ENCODE data around the gene EXOC5. TPM values are rescaled to one million over a fixed set of nuclear protein-coding genes. Genes with fewer than 3 reads are reported as not detected.
"Not testable (repeated sequence)": the region's sequence is repeated elsewhere in the genome, so short reads cannot be mapped to it uniquely, and the experiment has no call there.

EXOC5 gene
- total RNA-seq, 1 donor from 2014 or later = 60.8 TPM

GRCh38 chr14:57245941-57246340 is 22.8 kb downstream of the EXOC5 start:
- Histone ChIP-seq H3K4me3 (ENCODE audit: low read depth, low read length) (no peak overlapping the region), H3K27me3 (ENCODE audit: control insufficient read depth, insufficient read depth, low read length) (no peaks in the 10 kb centered on the region), H3K36me3 (ENCODE audit: control insufficient read depth, insufficient read depth, low read length) (no peaks in the 10 kb centered on the region)
- no peak for DNase-seq (ENCODE audit: low read depth)
- TF ChIP-seq, protein P1, sequence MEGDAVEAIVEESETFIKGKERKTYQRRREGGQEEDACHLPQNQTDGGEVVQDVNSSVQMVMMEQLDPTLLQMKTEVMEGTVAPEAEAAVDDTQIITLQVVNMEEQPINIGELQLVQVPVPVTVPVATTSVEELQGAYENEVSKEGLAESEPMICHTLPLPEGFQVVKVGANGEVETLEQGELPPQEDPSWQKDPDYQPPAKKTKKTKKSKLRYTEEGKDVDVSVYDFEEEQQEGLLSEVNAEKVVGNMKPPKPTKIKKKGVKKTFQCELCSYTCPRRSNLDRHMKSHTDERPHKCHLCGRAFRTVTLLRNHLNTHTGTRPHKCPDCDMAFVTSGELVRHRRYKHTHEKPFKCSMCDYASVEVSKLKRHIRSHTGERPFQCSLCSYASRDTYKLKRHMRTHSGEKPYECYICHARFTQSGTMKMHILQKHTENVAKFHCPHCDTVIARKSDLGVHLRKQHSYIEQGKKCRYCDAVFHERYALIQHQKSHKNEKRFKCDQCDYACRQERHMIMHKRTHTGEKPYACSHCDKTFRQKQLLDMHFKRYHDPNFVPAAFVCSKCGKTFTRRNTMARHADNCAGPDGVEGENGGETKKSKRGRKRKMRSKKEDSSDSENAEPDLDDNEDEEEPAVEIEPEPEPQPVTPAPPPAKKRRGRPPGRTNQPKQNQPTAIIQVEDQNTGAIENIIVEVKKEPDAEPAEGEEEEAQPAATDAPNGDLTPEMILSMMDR (IDR thresholded peaks at IDR 0.05; ENCODE audit: insufficient read depth, low read length, poor library complexity, severe bottlenecking) = no peak

DNA sequence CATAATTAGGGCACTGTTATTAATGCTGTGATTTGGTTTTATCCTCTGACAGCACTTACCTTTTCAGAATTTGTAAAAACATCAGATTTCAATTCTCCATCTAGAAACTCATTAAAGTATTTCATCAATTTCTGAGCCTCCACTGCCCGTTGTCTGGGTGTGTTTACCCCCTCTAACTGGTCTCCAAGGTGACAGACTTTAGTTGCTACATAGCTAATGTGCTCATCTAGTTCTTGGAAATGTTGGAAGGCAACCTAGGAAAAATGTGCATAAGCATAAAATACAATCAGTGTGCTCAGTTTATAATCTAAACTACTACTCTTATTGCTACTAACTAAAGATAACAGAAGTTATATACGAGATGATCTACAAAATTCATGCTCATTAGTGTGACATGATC is 24.6 kb downstream of the EXOC5 start:
- no peaks in the 10 kb centered on the region for H3K36me3 ChIP-seq (ENCODE audit: control insufficient read depth, insufficient read depth, low read length)
- H3K27me3 ChIP-seq (ENCODE audit: control insufficient read depth, insufficient read depth, low read length) = no peaks in the 10 kb centered on the region
- no peak for DNase-seq (ENCODE audit: low read depth)
- TF ChIP-seq, protein P1 (IDR thresholded peaks at IDR 0.05; ENCODE audit: insufficient read depth, low read length, poor library complexity, severe bottlenecking) = no peak
- no peak overlapping the region for H3K4me3 ChIP-seq (ENCODE audit: low read depth, low read length)

- no peaks in the 10 kb centered on the region for H3K36me3 ChIP-seq (ENCODE audit: control insufficient read depth, insufficient read depth, low read length)
- H3K27me3 ChIP-seq (ENCODE audit: control insufficient read depth, insufficient read depth, low read length) = no peaks in the 10 kb centered on the region
- H3K4me3 ChIP-seq (ENCODE audit: low read depth, low read length) = no peak overlapping the region
- DNase-seq (ENCODE audit: low read depth) = no peak
- TF ChIP-seq, protein P1 (IDR thresholded peaks at IDR 0.05; ENCODE audit: insufficient read depth, low read length, poor library complexity, severe bottlenecking) = no peak
Observed at GRCh38 chr14:57243320-57243719, 25.4 kb downstream of the EXOC5 start.

DNA sequence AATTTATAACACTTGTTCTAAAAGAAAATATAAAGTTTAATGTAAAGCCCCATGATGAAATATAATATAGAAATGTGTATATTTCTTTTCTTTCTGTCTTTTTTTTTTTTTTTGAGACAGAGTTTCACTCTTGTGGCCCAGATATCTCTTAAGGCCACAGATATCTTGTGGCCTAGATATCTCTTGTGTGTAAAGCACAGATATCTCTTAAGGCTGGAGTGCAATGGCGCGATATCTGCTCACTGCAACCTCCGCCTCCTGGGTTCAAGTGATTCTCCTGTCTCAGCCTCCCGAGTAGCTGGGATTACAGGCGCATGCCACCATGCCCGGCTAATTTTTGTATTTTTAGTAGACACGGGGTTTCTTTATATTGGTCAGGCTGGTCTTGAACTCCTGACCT is 28.6 kb downstream of the EXOC5 start:
- DNase-seq (ENCODE audit: low read depth); H3K27me3 ChIP-seq (ENCODE audit: control insufficient read depth, insufficient read depth, low read length); H3K4me3 ChIP-seq (ENCODE audit: low read depth, low read length); H3K36me3 ChIP-seq (ENCODE audit: control insufficient read depth, insufficient read depth, low read length): not testable (repeated sequence)

DNA sequence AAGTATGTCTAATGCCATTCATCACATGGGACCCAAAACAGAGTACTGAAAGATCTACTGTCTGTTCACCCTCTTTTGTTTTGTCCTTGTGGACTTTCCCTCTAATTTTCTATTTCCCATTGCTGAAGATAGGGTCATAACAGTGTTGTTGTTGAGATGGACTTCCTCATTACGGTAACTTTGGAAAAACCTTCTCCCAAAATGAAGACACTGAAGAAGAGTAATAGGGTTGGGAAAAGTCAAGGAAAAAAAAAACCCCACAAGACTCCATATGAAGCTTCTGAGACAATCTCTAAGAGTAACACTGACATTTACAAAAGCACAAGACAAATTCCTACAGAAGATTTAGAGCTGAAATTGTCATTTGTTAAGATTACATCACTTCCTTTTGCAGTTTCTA is 36.7 kb downstream of the EXOC5 start:
- DNase-seq (ENCODE audit: low read depth) = no peak
- Histone ChIP-seq H3K27me3 (ENCODE audit: control insufficient read depth, insufficient read depth, low read length) (no peaks in the 10 kb centered on the region), H3K4me3 (ENCODE audit: low read depth, low read length) (no peak overlapping the region), H3K36me3 (ENCODE audit: control insufficient read depth, insufficient read depth, low read length) (no peaks in the 10 kb centered on the region)
- TF ChIP-seq, protein P1 (IDR thresholded peaks at IDR 0.05; ENCODE audit: insufficient read depth, low read length, poor library complexity, severe bottlenecking) = no peak

DNA sequence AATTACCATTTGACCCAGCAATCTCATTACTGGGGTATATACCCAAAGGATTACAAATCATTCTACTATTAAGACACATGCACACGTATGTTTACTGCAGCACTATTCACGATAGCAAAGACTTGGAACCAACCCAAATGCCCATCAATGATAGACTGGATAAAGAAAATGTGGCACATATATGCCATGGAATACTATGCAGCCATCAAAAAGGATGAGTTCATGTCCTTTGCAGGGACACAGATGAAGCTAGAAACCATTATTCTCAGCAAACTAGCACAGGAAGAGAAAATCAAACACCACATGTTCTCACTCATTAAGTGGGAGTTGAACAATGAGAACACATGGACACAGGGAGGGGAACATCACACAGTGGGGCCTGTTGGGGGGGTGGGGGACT is 40.4 kb downstream of the EXOC5 start:
- not testable (repeated sequence) for H3K27me3 ChIP-seq (ENCODE audit: control insufficient read depth, insufficient read depth, low read length); H3K4me3 ChIP-seq (ENCODE audit: low read depth, low read length); H3K36me3 ChIP-seq (ENCODE audit: control insufficient read depth, insufficient read depth, low read length); DNase-seq (ENCODE audit: low read depth)

DNA sequence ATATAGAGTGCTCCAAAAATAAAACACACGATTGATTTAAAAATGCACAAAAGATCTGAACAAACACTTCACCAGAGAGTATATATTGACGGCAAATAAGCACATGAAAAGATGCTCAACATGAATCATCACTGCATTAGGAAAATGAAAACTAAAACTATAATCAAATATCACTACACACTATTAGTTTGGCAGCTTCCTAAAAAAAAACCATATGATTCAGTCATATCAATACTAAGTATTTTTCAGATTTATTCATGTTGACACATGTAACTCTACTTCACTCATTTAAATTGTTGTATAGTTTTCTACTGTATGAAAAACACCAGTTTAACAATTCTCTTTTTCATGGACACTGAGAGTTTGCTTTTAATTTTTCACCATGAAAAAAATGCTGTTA is 41.6 kb downstream of the EXOC5 start:
- DNase-seq (ENCODE audit: low read depth) = no peak
- Histone ChIP-seq H3K4me3 (ENCODE audit: low read depth, low read length) (no peak overlapping the region), H3K27me3 (ENCODE audit: control insufficient read depth, insufficient read depth, low read length) (no peaks in the 10 kb centered on the region), H3K36me3 (ENCODE audit: control insufficient read depth, insufficient read depth, low read length) (no peaks in the 10 kb centered on the region)
- TF ChIP-seq, protein P1 (IDR thresholded peaks at IDR 0.05; ENCODE audit: insufficient read depth, low read length, poor library complexity, severe bottlenecking) = no peak
